Esophagus muscularis mucosa (tissue), 4 donors: ENCODE data around the gene SLC5A3. TPM values are rescaled to one million over a fixed set of nuclear protein-coding genes. Genes with fewer than 3 reads are reported as not detected.

ENCODE experiments used
- DNase-seq: peaks from one replicate; pipeline ENCODE4 v3.0.0-alpha.2; 2017; ENCODE audit errors: extremely low spot score
- H3K27ac ChIP-seq, 4 donors: fragments of 200-600 bp; sonication (generic); replicated peaks in 1 of 4; 1 replicate in 3 of 4; 2 replicates in 1 of 4; pipeline ENCODE4 v1.5.1; 2016 to 2019; ENCODE audit warnings: mild to moderate bottlenecking in 1 of 4
- H3K27me3 ChIP-seq, 4 donors: fragments of 200-600 bp; sonication (generic); one replicate each; pipeline versions ENCODE4 v1.5.1 to v1.6.0; 2016 to 2019
- H3K36me3 ChIP-seq, 4 donors: fragments of 200-600 bp; sonication (generic); one replicate each; pipeline ENCODE4 v1.5.1; 2016 to 2019
- H3K4me1 ChIP-seq, 4 donors: fragments of 200-600 bp; sonication (generic); one replicate each; pipeline ENCODE4 v1.5.1; 2016 to 2019
- H3K4me3 ChIP-seq, 4 donors: fragments of 200-600 bp; sonication (generic); 1 replicate in 2 of 4; 2 replicates in 2 of 4; pipeline ENCODE4 v1.5.1; 2016 to 2019; ENCODE audit warnings: mild to moderate bottlenecking in 4 of 4, moderate library complexity in 1 of 4
- H3K9me3 ChIP-seq, 4 donors: fragments of 200-600 bp; sonication (generic); 1 replicate in 3 of 4; 2 replicates in 1 of 4; pipeline ENCODE4 v1.5.1; 2016 to 2019
- EP300 ChIP-seq: sonication (generic); formaldehyde crosslinking; IDR thresholded peaks from one replicate; pipeline ENCODE4 v1.6.1; 2017; ENCODE audit warnings: antibody characterized with exemption
- POLR2A ChIP-seq: fragments of 450-650 bp; IDR thresholded peaks from one replicate; pipeline ENCODE4 v1.6.1; 2017; ENCODE audit warnings: antibody characterized with exemption, moderate library complexity, mild to moderate bottlenecking, low read depth
- POLR2AphosphoS5 ChIP-seq, 2 donors: sonication (generic); formaldehyde crosslinking; IDR thresholded peaks; one replicate each; pipeline ENCODE4 v1.6.1; 2017; ENCODE audit warnings: antibody characterized with exemption in 2 of 2
- WGBS: methylation state at CpG from one replicate; pipeline ENCODE4 v1.1.5; 2018; 5-methylcytosine and 5-hydroxymethylcytosine counted together
- intact Hi-C: fragments of 100-400 bp; cut with DNase I; formaldehyde crosslinking; loops from one replicate; pipeline ENCODE4 v1.15.1; 2023
- total RNA-seq, 4 donors: library from RNA; depleted of rRNA; stranded (reverse); fragments of >200 nt; gene quantifications; one replicate each; pipeline versions ENCODE4 v1.1.0 to v1.2.1, GENCODE V29; 2016
- TF ChIP-seq, protein P1 (sequence below), 3 experiments: fragments of 200-600 bp in 2 of 3; fragments of 450-650 bp in 1 of 3; sonication (generic) in 2 of 3; IDR thresholded peaks; one replicate each; pipeline ENCODE4 v1.5.1; 2017 to 2019; ENCODE audit warnings: antibody characterized with exemption in 3 of 3, mild to moderate bottlenecking in 2 of 3, moderate library complexity in 1 of 3

Gene SLC5A3
- total RNA-seq, 4 donors from 2014 or later = 7.3 to 15.4 (median 13.1) TPM

DNA sequence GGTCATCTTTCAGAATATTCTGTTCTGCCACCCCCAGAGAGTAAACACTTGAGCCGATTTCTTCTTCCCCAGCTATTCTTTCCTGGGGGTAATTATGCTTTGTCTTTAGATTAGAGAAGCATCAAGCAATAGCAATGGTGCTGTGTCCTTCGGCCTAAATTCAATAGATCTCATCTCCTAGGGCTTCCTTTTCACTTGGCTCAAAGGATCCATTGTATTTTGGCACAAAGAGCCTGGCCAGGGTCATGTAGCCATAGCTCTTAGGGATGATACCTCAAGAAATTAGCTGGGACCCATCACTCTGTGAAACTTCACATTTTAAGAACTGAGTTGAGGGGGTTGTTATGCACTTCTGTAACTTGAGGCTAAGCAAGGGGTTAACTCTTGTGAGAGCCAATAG is 27.0 kb downstream of the SLC5A3 start:
- peaks cover 7 to 13% (median 8%) of the 10 kb centered on the region in 4 donors for H3K36me3 ChIP-seq
- no peak for TF ChIP-seq EP300
- TF ChIP-seq POLR2A = no peak
- TF ChIP-seq POLR2AphosphoS5 (IDR thresholded peaks at IDR 0.05) = no peak
- TF ChIP-seq, protein P1, sequence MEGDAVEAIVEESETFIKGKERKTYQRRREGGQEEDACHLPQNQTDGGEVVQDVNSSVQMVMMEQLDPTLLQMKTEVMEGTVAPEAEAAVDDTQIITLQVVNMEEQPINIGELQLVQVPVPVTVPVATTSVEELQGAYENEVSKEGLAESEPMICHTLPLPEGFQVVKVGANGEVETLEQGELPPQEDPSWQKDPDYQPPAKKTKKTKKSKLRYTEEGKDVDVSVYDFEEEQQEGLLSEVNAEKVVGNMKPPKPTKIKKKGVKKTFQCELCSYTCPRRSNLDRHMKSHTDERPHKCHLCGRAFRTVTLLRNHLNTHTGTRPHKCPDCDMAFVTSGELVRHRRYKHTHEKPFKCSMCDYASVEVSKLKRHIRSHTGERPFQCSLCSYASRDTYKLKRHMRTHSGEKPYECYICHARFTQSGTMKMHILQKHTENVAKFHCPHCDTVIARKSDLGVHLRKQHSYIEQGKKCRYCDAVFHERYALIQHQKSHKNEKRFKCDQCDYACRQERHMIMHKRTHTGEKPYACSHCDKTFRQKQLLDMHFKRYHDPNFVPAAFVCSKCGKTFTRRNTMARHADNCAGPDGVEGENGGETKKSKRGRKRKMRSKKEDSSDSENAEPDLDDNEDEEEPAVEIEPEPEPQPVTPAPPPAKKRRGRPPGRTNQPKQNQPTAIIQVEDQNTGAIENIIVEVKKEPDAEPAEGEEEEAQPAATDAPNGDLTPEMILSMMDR (IDR thresholded peaks at IDR 0.05) = no peak
- peaks cover 19 to 58% (median 45%) of the 10 kb centered on the region in 4 donors for H3K4me1 ChIP-seq
- DNase-seq = no peak
- H3K27ac ChIP-seq = no peak overlapping the region
- no peaks in the 10 kb centered on the region for H3K9me3 ChIP-seq
- 100% methylated on average over 2 of the region's 2 CpGs for WGBS
- no peaks in the 10 kb centered on the region for H3K27me3 ChIP-seq
- intact Hi-C loops = no loop called here
- H3K4me3 ChIP-seq = no peak overlapping the region

DNA sequence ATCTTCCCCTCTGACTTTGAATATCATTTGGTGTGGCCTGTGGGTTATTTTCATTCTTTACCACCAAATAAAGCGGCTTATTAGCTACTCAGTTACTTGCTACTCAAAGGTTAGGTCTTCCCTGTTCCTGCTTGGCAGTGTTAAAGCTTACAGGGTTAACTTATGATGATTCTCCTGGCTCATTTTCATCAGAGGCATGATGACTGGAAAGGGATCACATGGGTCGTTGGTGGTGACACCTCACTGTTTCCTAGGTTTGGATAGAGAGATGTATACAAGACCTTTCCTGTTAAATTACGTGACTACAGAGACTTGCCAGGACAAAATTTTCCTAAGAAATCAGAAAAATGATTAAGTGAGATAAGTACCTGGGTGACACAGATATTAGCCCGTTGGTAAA is 27.4 kb downstream of the SLC5A3 start:
- Histone ChIP-seq H3K4me3 (no peak overlapping the region), H3K4me1 (peaks cover 19 to 63% (median 49%) of the 10 kb centered on the region in 4 donors), H3K27ac (no peak overlapping the region), H3K36me3 (peaks cover 2 to 9% (median 4%) of the 10 kb centered on the region in 4 donors), H3K9me3 (no peaks in the 10 kb centered on the region), H3K27me3 (no peaks in the 10 kb centered on the region)
- no peak for TF ChIP-seq EP300
- no peak for DNase-seq
- 55% methylated on average over 4 of the region's 4 CpGs for WGBS
- intact Hi-C loops = no loop called here

DNA sequence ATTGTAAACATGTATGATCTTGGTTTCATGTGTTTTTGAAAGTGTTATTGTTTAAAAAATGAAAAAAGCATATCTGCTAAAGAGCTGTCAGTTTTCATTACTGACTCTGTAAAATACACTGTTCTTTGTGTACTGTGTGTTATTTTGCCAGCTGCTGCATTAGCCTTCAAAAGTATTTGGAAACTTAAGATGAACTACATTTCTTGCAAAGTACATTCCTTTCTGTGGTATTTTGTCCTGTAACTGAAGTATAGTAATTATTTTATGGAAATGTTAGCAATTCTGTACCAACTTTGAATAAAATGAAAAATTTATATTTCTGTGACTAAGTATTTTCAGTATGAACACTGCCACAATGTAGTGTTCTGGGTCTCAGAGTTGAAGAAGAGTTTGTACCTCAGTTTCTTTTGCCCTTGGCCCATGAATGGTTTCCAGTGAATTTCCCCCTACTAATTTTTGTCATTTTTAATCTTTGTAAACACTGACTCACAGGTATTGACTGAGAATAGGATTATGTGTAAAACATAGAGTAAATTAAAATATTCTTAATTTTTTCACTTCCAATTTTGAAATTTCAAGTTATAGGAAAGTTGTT is 32.7 kb downstream of the SLC5A3 start:
- DNase-seq = no peak
- TF ChIP-seq POLR2AphosphoS5 (IDR thresholded peaks at IDR 0.05) (no peak), EP300 (no peak)
- Histone ChIP-seq H3K36me3 (no peaks in the 10 kb centered on the region), H3K9me3 (no peaks in the 10 kb centered on the region), H3K4me3 (no peak overlapping the region), H3K27me3 (no peaks in the 10 kb centered on the region), H3K4me1 (peaks cover 10 to 46% (median 29%) of the 10 kb centered on the region in 4 donors), H3K27ac (no peak overlapping the region)
- intact Hi-C loops = no loop called here

DNA sequence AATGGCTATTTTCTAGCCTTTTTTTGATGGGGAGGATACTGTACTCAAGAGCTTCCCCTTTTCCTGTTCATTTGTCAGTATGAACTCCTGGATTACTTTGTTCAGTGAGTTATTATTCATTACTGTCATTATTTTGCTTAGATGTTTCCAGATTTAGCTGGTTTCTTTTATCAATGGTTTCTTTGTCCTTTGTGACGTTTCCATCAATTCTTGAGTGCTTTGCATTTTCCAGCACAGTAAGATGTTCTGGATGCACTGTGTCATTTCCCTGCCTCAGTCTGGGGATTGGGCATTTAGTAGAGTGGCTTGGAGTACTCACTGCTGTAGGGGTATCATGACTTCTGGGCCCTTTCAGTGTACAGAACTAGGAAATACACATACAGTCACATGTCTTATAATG is 34.2 kb downstream of the SLC5A3 start:
- no peak for DNase-seq
- Histone ChIP-seq H3K4me3 (no peak overlapping the region), H3K27me3 (no peaks in the 10 kb centered on the region), H3K4me1 (peaks cover 3 to 31% (median 20%) of the 10 kb centered on the region in 4 donors), H3K27ac (no peak overlapping the region), H3K9me3 (no peaks in the 10 kb centered on the region), H3K36me3 (no peaks in the 10 kb centered on the region)
- intact Hi-C loops = no loop called here
- WGBS = 100% methylated on average over 1 of the region's 1 CpG
- TF ChIP-seq POLR2AphosphoS5 (IDR thresholded peaks at IDR 0.05) = no peak
- no peak for TF ChIP-seq POLR2A

DNA sequence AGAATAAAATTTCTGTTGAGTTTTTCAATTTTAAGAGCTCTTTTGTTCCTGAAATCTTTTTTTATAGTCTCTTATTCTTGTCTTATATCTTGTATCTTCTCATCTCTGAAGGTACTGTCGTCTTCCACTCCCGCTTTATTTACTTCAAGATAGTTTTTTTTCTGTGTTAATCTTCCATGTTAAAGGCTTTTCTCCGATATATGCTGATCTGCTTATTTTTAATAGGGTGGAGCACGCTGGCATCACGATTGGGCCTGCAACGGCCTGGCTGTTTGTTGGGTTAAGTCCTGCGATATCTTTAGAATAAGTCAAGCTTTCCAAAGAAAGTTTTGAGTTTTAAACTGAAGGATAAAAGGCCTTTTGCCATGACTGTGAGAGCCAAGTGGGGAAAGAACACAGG is 35.7 kb downstream of the SLC5A3 start:
- Histone ChIP-seq H3K4me3 (no peak overlapping the region), H3K36me3 (no peaks in the 10 kb centered on the region), H3K4me1 (peaks cover 3 to 31% (median 22%) of the 10 kb centered on the region in 4 donors), H3K27ac (no peak overlapping the region), H3K9me3 (no peaks in the 10 kb centered on the region), H3K27me3 (no peaks in the 10 kb centered on the region)
- TF ChIP-seq EP300 (no peak), POLR2A (no peak), POLR2AphosphoS5 (IDR thresholded peaks at IDR 0.05) (no peak)
- TF ChIP-seq, protein P1 (IDR thresholded peaks at IDR 0.05) = no peak
- no peak for DNase-seq
- 90% methylated on average over 7 of the region's 7 CpGs for WGBS
- intact Hi-C loops = no loop called here

DNA sequence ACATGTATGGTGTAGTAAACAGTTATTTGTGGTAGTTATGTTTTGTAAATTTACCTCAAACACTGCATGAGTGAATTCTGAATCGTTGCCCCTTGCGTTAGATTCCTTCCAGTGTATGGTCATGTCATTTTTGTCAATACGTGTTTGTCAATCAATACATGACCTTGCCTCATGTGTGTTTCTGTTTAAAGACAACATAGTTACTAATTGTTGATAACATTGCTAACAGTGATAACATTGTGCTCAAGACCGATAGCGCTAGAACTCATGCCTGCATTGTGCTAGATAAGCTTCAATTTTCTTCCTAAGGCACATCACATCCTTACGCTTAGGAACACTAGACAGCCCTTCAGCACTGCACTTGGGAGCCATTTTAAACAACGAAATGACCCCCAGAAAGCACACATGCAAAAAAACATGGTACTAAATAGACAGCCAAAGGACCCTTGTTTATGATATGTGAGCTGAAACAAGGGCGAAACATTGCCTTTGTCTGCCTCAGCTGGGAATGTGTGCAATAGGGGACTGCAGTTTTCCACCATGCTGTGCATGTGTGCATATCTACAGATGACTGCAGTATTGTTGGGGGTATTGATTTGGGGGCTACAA is 37.3 kb downstream of the SLC5A3 start:
- no peak overlapping the region for H3K4me3 ChIP-seq
- TF ChIP-seq, protein P1 (IDR thresholded peaks at IDR 0.05) = no peak
- TF ChIP-seq EP300 (no peak), POLR2A (no peak), POLR2AphosphoS5 (IDR thresholded peaks at IDR 0.05) (no peak)
- WGBS = 90% methylated on average over 8 of the region's 8 CpGs
- intact Hi-C loops = no loop called here
- no peaks in the 10 kb centered on the region for H3K27me3 ChIP-seq
- no peaks in the 10 kb centered on the region for H3K9me3 ChIP-seq
- H3K27ac ChIP-seq = no peak overlapping the region
- H3K4me1 ChIP-seq = peaks cover 4 to 22% (median 11%) of the 10 kb centered on the region in 4 donors
- no peak for DNase-seq
- no peaks in the 10 kb centered on the region for H3K36me3 ChIP-seq
